Measurements from ENCODE around the gene PRPF4.
"Not testable (repeated sequence)": the region's sequence is repeated elsewhere in the genome, so short reads cannot be mapped to it uniquely, and the experiment has no call there.

The PRPF4 gene

DNA sequence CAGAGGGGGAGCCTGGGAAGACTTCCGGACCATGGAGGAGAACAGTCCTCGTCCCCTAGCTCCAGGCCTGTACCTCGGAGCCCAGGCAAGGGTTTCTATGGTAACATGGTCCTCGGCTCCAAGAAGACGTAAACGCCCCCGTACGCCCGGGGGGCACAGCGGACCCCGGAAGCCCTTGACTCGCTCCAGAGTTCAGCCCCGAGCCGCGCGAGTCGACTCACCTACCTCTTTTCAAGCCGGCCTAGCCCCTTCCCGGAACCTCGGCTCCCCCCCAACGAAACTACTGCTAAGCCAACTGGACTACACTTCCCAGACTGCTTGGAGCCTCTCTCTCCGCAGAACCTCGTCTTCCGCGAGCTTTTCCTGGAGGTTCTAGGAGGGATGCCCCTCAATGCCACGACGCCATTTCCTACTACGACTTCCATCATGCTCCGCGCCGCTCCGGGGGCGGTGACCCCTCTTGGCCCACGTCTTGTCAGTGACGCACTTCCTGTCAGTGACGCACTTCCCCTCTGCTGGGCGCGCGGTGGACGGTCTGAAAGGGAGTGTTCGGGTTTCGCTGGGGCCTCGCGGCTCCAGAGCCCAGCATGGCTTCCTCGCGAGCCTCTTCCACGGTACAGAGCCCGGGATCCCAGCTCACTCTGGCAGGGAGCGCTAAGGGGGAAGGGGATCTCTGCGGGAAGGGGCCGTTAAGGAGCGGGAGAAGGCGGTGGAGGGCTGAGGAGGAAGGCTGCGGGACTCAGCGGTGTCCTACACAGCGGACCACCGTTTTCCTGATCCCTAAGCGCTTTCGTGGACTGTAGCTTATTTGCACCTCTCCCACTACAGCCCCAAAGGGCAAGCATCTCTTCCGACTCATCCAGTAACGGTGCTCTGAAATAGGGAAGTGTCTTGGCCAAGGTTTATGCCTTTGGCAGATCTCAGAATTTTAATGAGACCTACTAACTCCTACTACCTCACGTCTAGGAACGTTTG, at the start of gene PRPF4, which contains the start of gene CDC26:
Gene PRPF4, plus strand, starts transcription at position 502 of the 975 bp plus-strand sequence. Its CDS starts 86 bp downstream, at position 588.
Gene CDC26, minus strand, starts transcription at position 416 of the 975 bp plus-strand sequence. CDS start 3,065 bp downstream, outside the sequence.
- peak; percentile 96 for DNase-seq

DNA sequence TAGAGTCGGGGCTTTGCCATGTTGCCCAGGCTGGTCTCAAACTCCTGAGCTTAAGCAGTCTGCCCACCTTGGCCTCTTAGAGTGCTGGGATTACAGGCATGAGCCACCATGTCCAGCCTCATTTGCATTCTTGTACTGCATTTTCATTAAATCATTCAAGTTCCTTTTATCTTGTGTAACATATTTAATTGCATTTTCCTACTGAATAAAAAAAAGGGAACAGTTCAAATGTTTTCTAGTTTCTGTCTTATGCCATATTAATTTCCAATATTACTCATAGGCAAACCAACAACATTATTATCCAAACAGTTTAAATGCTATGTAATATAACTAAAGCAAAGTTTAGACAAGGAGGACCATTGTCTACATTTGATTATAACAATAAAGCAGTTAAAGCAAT, 48.0 kb upstream of the PRPF4 start:
- DNase-seq: no peak

DNA sequence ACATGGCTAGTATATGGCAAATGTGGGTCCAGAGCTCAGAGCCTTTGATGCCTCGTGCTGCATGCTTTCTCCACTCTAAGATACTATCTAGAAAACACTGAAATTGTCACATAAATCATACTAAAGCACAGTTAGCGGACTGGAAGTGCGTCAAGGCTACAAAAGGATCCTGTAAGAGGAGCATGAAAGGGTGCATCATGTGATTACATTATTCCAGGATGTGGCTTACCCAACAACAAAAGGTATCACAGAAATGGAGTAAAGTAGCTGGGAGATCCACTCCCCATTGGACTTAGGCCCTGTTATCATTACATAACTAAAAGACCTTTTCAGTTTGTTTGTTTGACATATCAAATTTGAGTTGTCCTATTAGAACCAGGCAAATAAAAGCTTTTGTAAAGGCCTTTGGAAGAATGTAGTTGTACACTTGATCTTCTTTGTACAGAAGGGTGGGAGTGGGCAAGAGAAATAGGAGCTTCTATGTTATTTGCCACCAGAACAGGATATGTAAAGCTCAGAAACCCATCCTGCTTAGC, 47.3 kb upstream of the PRPF4 start:
- no peak for DNase-seq

DNA sequence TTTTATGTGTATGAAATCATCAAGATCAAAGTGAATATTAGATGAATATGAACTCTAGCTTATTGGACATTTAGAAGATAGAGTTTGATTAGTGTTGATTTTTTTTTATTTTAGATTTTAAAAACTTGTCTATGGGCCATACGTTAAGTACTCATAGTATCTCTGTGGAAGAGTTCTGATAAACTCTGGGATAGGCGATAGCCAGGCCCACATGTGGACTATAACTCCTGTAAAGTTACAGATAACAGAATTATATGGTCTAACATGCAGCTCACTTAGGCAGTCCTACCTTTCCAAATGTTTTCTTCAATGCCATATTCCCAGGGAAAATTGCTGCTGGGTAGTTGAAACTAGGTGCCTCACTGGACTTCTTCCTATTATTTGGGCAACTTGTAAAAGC, 43.8 kb upstream of the PRPF4 start:
- DNase-seq: no peak

DNA sequence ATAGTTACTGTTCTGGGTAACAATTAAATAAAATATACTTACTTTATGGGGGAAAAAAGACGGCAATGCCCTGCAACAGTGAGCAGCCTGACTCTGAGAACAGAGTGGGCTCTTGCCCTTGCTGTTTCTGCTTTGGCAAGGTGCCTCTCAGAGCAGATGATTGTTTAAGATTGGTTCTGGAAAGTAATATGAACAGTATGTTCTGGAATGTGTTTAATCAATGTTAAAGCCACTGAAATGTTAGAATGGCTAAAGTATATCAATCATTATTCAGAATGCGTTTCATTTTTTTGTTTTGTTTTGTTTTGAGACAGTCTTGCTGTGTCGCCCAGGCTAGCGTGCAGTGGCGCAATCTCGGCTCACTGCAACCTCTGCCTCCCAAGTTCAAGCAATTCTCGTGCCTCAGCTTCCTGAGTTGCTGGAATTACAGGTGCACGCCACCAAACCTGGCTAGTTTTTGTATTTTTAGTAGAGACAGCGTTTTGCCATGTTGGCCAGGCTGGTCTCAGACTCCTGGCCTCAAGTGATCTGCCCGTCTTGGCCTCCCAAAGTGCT, 39.7 kb upstream of the PRPF4 start:
- not testable (repeated sequence) for DNase-seq

DNA sequence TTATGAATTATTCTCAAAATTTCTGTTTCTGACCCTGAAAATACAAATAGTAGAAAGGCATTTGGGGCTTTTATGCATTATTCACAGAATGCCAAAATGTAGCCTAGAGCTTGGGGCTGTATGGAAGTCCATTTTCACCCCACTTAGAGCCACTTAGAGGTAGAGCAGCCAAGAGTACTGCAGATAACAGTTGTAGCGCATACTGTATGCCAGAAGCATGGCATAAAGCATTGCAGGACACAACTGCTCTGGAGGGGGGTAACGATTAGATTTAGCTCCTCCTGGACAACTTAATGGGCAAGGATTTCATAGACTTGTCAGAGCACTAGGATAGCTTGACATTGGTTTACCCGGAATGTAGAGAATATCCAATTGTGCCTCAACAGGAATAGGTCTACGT, 38.4 kb upstream of the PRPF4 start:
- no peak for DNase-seq

DNA sequence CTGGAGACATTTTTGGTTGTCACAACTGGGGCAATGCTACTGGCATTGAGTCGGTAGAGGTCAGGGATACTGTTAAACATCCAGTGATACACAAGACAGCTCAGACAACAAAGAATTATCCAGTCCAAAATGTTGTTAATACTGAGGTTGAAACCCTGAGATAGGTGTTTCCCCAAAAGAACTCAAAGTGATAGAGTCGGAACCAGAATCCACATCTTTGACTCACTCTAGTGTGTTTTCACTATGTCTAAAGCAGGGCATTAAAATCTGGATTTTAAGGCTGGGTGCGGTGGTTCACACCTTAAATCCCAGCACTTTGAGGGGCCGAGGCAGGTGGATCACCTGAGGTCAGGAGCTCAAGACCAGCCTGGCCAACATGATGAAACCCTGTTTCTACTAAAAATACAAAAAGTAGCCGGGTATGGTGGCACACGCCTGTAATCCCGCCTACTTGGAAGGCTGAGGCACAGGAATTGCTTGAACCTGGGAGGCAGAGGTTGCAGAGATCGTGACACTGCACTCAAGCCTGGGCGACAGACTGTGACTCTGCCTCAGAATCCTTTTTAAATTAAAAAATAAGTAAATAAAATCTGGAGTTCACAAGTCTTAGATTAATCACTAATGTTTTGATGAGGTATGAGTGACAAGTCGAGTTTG, 37.1 kb upstream of the PRPF4 start:
- no peak for DNase-seq

DNA sequence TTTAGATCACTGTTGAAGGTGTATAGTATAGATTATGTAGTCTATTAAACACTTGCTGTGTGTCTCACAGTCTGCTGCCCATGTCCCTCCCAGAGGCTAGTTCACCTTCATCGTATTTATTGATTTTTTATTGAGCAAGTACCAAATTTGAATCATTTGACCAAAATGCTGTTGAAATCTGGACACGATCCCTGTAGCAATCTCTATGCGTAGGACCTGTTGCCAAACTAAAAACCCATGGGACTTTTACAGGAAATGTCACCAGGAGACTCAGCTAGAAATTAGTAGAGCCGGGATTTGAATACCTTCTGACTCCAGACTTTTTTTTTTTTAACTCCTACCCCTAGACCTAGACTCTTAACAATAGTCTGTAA, 36.6 kb upstream of the PRPF4 start:
- no peak for DNase-seq

DNA sequence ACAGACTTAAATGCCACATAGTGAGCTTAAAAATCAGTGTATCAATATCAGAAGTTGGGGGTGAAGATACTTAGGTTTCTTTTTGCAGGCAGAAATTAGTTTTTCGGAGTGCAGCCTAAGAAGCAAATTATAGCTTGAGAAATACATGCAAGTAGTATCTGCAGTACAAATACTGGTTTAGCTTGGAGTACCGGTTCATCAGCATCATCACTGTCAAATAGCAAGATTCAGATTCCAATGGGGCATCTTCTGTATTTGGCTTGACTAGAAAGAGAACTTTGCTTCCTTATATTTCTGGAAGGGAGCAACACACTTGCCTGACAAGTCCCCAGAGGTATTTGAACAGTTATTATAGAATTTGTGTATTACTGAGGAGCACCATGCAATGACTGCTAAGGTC, 34.3 kb upstream of the PRPF4 start:
- DNase-seq: no peak

DNA sequence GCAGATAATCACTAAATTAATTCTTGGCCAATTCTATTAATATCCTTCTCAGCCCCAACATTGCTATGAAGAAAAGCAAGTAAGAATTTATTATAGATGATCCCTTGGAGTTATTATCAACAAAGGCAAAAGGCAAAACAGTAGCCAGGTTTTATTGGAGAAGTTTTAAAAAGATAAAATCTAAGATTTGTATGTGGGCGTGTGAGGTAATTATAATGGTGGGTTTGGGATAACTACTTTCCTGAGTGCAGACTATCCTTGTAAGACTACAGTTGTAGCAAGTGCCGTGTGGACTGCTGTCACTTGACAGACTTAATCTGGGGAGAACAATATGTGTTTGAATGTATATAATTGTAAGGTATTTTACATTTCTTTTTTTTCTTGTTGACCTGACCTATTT, 30.9 kb upstream of the PRPF4 start:
- DNase-seq: no peak

DNA sequence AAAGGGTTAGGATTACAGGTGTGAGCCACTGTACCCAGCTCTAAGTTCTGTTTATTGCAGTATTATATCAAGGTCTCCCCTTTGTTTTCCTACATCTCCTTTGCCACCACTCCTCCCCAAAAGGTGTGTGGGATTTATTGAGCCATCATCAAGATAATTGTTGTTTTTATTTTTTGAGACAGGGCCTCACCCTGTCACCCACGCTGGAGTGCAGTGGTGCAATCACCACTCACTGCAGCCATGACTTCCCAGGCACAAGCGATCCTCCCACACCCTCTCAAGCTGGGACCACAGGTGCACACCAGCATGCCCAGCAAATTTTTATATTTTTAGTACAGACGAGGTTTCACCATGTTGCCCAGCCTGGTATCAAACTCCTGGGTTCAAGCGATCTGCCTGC, 29.6 kb upstream of the PRPF4 start:
- DNase-seq: no peak

DNA sequence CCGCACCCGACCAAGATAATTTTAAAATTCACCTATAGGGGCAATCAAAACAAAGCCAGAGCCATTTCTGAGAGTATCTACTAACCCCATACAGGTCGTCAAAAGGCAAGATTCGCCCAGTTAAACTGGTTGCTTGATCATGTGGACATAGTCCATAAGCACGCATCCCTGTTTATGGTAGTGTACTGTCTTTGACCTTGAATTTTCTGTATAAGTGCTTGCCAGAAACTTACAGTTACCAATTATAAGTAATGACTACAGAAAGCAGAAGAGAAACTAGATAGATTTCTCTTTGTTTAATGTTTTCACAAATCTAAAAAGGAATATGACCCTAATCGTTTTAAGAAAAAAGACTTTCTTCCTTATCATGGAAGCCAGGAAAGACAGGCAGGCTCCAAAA, 28.5 kb upstream of the PRPF4 start:
- DNase-seq: no peak

DNA sequence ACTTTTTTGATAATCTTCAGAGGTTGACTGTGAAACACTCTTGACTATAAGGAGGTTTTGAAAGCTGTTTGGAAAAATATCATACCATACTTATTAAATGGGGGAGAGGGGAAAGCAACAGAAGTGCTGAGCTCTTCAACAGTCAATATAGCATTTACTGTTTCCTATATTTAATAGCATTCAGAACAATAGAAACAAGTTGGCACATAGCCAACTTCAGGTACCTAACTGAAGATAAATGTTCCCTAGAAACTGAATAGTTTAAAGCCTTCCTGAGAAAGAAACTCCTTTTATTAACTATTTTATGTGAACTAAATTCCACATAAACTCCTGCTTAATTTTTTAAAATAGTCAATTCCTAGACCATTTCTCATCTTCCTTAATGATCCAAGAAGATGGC, 27.8 kb upstream of the PRPF4 start:
- no peak for DNase-seq

DNA sequence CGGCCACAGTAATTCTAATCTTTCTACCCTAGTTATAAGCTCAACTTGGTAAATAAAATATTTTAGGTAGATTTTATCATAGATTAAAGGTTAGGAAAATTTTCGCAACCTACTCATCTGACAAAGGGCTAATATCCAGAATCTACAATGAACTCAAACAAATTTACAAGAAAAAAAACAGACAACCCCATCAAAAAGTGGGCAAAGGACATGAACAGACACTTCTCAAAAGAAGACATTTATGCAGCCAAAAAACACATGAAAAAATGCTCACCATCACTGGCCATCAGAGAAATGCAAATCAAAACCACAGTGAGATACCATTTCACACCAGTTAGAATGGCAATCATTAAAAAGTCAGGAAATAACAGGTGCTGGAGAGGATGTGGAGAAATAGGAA, 25.8 kb upstream of the PRPF4 start:
- DNase-seq: not testable (repeated sequence)

DNA sequence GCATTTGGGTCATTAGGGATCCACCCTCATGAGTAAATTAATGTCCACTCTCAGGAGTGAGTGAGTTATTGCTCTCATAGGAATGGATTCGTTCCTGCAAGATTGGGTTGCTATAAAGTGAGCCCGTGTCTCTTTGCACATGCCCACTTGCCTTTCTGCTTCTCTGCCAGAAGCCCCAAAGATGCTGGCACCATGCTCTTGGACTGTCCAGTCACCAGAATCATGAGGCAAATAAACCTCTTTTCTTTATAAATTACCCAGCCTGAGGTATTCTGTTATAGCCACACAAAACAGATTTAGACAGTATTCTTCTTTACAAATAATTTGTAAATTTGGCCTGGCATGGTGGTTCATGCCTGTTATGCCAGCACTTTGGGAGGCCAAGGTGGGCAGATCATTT, 24.7 kb upstream of the PRPF4 start:
- DNase-seq: no peak

DNA sequence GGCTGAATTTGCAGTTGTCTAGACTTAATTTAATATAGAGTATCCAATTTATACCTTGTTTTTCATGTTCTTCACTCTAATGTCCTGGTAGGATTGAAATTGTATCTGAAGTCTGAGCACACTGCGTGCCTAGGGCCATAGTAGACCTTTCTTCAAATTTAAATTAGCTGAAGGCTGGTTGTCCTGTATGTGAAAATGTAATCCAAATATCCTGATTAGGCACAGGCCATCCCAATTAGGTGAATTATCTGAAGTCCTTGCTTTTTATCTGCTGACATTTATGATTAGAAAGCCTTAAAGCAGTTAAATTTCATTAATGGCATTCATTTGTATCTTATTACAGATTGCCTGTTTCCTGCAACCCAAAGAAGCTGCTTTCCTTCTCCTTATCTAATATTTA, 20.5 kb upstream of the PRPF4 start:
- DNase-seq: no peak

DNA sequence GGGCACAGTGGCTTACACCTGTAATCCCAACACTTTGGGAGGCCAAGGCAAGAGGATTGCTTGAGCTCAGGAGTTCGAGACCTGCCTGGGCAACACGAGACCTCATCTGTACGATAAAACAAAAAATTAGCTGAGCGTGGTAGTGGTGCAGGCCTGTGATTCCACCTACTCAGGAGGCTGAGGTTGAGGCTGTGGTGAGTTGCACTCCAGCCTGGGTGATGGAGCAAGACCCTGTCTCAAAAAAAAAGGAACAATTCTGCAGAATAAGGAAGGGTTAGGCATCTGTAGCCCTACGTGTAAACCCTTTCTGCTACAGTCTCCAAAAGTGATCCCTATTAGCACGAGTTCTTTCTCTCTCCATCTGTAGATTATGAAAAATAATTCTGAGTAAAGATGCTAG, 20.0 kb upstream of the PRPF4 start:
- no peak for DNase-seq

DNA sequence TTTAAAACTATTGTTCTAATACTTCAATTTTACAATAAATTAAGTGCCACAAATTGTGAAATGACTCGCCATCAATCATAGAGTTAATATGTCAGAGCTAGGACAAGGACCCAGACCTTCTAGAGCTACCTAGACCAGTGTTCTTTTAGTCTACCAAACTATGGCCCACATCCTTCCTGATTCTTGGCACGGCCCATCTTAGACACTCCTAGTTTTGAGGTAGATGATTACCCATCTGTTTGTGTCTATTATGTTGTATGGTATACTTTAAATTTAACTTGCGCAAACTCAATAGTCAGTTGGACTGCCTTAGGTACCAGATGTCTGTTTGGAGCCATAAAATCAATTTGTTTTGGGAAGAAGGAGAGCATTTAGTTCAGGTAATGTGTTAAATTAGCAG, 17.6 kb upstream of the PRPF4 start:
- no peak for DNase-seq

DNA sequence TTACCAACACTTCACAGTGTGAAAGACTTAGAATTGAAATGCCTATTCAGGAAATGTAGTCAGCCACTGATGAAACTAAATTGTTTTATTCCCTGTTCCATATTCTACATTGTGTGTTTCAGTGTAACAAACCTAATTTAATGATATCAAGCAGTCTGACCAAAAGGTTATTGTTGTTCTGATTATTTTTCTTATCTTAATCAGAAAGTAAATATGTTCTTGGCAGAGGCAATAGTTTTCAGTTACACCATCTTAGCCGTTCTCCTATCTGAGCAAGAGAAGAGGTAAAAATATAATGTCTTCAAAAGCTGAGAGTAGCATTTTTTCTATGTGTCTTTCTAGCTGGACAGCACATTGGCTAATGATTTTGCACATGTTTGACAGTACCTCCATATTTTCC, 17.2 kb upstream of the PRPF4 start:
- DNase-seq: no peak

DNA sequence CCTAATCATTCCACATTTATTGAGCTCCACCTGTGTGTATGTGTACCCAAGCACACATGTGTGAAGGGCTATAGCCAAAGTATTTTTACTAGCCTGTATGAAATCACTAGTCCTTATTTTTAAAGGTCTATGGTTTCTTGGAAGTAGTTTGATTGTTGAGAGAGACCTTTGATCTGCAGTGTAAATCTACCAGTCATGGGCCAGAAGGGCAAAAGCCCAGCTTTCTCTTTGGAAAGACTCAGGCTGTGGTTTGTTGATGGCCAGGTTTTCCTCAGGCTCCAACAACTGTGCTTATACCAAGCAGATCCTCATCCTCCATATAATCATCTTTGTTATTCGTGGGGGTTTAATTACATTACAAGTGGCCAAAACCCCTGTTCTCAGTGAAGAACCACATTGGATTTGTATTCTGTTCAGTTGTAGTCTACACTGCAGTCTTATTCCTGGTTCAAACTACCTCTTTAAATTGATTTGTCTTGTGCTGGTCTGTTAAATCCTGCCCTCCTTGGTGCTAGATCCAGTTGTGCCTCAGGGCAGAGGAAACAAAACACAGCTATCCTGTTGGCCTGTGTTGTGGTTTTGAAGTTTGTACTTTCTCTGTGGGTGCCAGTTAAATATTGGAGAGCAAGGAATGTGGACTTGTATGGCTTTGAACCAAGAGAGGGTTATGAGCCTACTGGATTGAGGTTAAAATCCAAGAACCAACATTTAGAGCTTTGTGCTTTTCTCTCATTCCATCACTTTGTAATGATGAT, 13.4 kb upstream of the PRPF4 start:
- DNase-seq: no peak

DNA sequence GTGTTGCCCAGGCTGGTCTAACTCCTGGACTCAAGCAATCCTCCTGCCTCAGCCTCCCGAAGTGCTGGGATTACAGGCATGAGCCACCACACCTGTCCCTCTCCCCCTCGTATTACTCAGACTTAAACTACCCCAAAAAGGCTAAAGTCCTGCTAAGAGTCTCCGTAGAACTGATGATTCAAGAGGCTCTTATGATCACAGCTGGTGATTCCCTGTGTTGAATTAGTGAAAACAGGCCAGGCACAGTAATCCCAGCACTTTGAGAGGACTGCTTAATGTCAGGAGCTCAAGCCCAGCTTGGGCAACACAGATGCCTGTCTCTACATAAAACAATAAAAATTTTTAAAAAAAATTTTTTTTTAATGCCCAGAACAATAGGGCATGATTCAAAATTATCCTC, 9.3 kb upstream of the PRPF4 start:
- no peak for DNase-seq

DNA sequence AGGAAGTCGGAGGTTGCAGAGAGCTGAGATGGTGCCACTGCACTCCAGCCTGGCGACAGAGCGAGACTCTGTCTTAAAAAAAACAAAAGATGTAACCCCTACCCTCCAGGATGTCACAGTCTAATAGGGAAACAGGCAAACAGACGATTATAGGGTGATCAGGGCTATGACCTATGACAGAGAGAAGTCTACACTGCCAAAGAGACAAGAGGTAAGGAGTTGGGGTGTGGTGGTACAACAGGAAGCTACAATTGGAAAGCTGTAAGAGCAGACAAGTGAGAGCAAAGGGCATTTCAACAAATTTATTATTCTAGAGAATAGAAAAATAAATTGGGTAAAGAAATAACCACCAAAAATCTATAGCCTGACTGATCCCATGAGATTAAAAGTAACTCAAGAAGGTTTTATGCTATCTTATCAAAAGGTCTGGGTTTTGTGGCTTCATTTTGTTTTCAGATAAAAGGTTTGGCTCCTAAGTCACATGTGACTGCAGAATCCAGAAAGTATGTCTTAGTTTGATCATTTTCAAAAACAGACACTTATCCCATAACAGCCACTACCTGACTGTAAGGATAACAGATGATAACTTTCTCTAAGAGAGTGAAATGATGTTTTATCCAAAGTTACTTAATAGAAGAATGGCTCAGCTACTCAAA, 7.4 kb upstream of the PRPF4 start:
- DNase-seq: no peak
